ENCODE results near the gene PRR11.
"Not testable (repeated sequence)": the region's sequence is repeated elsewhere in the genome, so short reads cannot be mapped to it uniquely, and the experiment has no call there.

The PRR11 gene

GRCh38 chr17:59154292-59154720 is 1.2 kb upstream of the PRR11 start:
- peak in 1 of 2 donors; percentile 32 for DNase-seq

GRCh38 chr17:59154721-59155438 is 666 bp upstream of the PRR11 start, which contains the start of gene SKA2:
Gene SKA2 (minus strand): TSS chr17:59155186. CDS start chr17:59155163, 23 bp downstream.
- DNase-seq, result peak; percentile 90 to 94

GRCh38 chr17:59160157-59161025 is 4.8 kb downstream of the PRR11 start:
- no peak for DNase-seq

GRCh38 chr17:59161477-59161876 is 5.9 kb downstream of the PRR11 start:
- no peak for DNase-seq

GRCh38 chr17:59165933-59166342 is 10.4 kb downstream of the PRR11 start:
- DNase-seq, result peak in 1 of 2 donors; percentile 20

GRCh38 chr17:59167571-59168001 is 12.0 kb downstream of the PRR11 start:
- no peak for DNase-seq

GRCh38 chr17:59172436-59173004 is 17.0 kb downstream of the PRR11 start:
- DNase-seq, result no peak

GRCh38 chr17:59174671-59175070 is 19.1 kb downstream of the PRR11 start:
- no peak for DNase-seq

- no peak for DNase-seq
Observed at GRCh38 chr17:59175076-59175475, 19.5 kb downstream of the PRR11 start.

- DNase-seq, result no peak
Observed at GRCh38 chr17:59178266-59178985, 22.9 kb downstream of the PRR11 start.

- not testable (repeated sequence) for DNase-seq
Observed at GRCh38 chr17:59179601-59180000, 24.1 kb downstream of the PRR11 start.

GRCh38 chr17:59180626-59181025 is 25.1 kb downstream of the PRR11 start:
- no peak for DNase-seq

GRCh38 chr17:59181481-59181880 is 25.9 kb downstream of the PRR11 start:
- no peak for DNase-seq

GRCh38 chr17:59185997-59186396 is 30.5 kb downstream of the PRR11 start:
- DNase-seq, result no peak

GRCh38 chr17:59186850-59187249 is 31.3 kb downstream of the PRR11 start:
- no peak for DNase-seq

GRCh38 chr17:59190806-59191205 is 35.3 kb downstream of the PRR11 start:
- DNase-seq, result no peak

GRCh38 chr17:59193336-59193862 is 37.9 kb downstream of the PRR11 start:
- DNase-seq, result no peak

- no peak for DNase-seq
Observed at GRCh38 chr17:59199398-59199797, 43.9 kb downstream of the PRR11 start.

- DNase-seq, result no peak
Observed at GRCh38 chr17:59202320-59202719, 46.8 kb downstream of the PRR11 start.

GRCh38 chr17:59219370-59219769 is 63.8 kb downstream of the PRR11 start:
- no peak for DNase-seq

GRCh38 chr17:59219992-59220327 is 64.4 kb downstream of the PRR11 start:
- DNase-seq, result no peak

GRCh38 chr17:59220328-59221158 is 65.0 kb downstream of the PRR11 start, which contains the start of gene GDPD1:
Gene GDPD1 (plus strand): TSS chr17:59220511. CDS start chr17:59220610, 99 bp downstream.
- peak; percentile 94 to 96 for DNase-seq
